D721Med (cell line): ENCODE data around the gene LPGAT1.

Source experiments
- DNase-seq: peaks from one replicate; pipeline ENCODE4 v3.0.0; 2011; ENCODE audit warnings: low spot score; ENCODE audit not compliant: insufficient read length
- FAIRE-seq: peaks from 2 replicates; lab custom pipeline; 2011; peaks lifted over from hg19 to GRCh38; lab: Jason Lieb, UNC
- CTCF ChIP-seq: IDR thresholded peaks from 2 replicates; pipeline ENCODE4 v1.5.1; 2012; ENCODE audit warnings: mild to moderate bottlenecking, control low read depth; ENCODE audit not compliant: insufficient read depth; ENCODE audit errors: missing control alignments

Gene LPGAT1

GRCh38 chr1:211739671-211740411 is 90.7 kb downstream of the LPGAT1 start:
- no peak for DNase-seq
- TF ChIP-seq CTCF = no peak
- peak; percentile 53 for FAIRE-seq

GRCh38 chr1:211738691-211739301 is 91.8 kb downstream of the LPGAT1 start:
- TF ChIP-seq CTCF = no peak
- FAIRE-seq = no peak
- DNase-seq = no peak

- TF ChIP-seq CTCF = no peak
- DNase-seq (no peak), FAIRE-seq (no peak)
These were observed 92.4 kb downstream of the LPGAT1 start for GRCh38 chr1:211738096-211738690.

GRCh38 chr1:211737115-211738035 is 93.2 kb downstream of the LPGAT1 start:
- FAIRE-seq (no peak), DNase-seq (no peak)
- no peak for TF ChIP-seq CTCF

- DNase-seq = peak; percentile 79
- no peak for TF ChIP-seq CTCF
- peak; percentile 95 for FAIRE-seq
These were observed 94.1 kb downstream of the LPGAT1 start for GRCh38 chr1:211736351-211736915.

GRCh38 chr1:211735208-211736170 is 95.1 kb downstream of the LPGAT1 start:
- DNase-seq = no peak
- TF ChIP-seq CTCF = no peak
- FAIRE-seq = no peak
